Activated CD4-positive, alpha-beta T cell treated with anti-CD3 and anti-CD28 coated beads, Interleukin-2, amount 50 U/mL, for 4 hours (primary cell): ENCODE data around the gene ZBTB16.

Experiments used
- DNase-seq, 2 experiments: peaks; one replicate each; pipeline ENCODE4 v3.0.0-alpha.2; 2020

The ZBTB16 gene

DNA sequence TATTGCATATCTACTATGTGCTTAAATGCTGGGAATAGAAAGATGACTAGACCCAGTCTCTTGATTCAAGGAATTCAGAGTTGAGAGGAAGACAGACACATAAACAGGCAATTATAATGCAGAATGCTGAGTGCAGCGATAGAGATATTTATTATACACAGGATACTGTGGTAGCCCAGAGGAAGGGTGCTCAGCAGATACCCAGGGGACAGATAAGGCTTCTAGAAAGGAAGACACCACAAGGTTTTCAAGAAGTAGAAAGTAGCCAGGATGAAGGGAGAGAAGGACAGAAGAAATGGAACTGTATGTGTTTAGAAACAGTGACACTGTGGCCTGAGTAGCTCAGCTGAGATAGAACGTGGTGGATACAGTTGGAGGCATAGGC, 157.3 kb downstream of the ZBTB16 start:
- DNase-seq: no peak

DNA sequence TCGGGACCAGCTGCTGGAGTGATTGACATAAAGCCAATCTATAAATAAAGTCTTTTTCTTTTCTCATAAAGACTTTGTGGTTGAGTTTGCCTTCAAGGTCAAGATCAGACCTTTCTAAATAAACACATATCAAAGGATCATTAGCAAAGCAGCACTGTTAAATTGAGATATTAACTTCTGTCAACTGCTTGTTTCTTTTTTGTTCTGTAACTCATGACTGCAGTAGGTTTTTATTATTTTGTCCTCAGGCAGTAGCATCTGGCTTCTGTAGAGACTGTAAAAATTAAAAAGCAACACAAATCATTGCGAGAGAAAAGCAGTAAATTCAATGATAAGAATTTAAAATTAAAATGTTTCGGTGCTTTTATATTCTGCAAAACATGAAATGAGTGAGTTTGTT, 159.0 kb downstream of the ZBTB16 start:
- DNase-seq: no peak

DNA sequence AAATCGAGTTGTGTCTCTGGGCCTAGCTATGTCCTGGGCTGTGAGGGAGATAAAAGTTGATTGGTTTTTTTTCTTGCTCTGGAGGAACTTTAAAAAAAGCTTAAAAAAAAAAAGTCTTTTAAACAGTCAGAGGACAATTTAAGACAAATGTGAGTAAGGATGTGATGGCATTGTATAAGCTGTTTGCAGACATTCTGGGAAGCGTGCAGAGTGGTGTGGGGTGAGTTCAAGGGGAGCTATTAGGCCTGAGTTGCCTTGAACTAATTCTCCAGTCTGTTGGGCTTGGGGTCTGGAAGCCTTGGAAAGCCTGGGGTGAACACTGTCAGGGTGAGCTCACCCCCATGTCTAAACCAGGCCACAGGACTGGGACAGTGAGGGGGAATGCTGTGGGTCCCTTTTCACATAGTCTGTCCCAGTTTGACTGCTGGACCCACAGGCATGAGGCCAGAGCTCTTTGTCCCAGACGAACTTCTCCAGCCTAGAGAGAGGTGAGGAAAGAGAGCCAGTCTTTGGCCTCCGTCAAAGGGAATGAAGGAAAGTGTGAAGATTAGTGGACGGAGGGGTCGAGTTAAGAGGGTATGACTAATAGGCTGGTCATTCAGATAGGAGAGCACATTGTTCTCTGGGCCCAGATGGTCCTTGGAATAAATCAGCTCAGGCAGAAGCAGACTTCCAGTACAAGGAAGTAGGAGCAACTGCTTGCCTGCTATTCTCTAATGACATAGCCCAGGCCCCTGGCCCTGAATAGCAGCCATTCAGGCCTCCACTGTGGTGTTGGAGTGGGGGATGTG, 160.2 kb downstream of the ZBTB16 start:
- DNase-seq: no peak

DNA sequence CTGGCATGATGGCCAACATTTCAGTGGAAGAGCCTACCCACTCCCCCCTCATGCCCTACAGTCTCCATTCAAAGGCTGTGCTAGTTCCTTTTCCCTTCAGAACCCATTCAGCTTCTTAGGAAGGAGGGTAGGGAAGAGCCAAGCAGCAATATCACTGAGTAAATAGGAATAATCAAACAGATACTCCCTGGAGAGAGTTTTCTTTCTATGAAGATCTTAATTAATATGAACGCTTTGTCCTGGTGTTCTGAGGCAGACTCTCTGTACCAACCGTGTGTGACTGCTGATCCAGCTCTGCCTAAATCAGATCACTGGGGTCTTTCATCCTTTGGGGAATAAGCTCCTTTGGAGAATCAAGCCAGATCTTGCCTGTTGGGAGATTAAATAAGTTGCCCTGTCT, 161.5 kb downstream of the ZBTB16 start:
- no peak for DNase-seq

DNA sequence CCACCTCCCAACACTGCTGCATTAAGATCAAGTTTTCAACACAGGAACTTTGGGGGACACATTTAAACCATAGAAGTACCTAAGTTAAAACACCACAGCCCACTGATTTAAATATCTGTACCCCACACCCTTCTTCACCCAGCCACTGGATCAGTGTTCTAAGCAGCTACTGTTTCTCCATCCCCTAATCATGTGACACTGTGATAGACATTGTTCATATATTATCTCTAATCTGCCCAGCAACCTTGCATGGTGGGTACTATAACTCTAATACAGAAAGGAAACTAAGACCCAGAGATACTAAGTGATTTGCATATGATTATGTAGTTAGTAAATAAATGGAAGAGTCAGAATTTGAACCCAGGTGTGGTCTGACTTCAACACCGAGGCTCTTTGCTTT, 166.2 kb downstream of the ZBTB16 start:
- DNase-seq: no peak

DNA sequence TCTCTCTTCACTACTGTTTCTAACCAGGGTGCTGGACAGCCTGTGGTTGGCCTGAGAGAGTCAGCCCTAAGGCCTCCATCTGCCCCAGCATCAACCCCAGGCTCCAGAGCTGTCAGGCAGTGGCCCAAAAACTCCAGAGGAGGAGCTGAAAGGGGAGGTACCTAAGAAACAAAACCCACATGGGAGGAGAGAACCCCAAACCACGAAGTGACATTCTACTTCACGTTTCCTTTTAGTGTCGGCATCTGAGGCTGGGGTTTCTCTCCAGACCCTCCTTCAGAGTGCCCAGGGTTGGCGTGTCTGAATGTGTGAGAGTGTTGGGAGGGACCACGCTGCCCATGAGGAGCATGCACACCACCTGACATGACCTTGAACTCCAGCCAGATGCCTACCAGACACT, 166.8 kb downstream of the ZBTB16 start:
- DNase-seq: no peak

DNA sequence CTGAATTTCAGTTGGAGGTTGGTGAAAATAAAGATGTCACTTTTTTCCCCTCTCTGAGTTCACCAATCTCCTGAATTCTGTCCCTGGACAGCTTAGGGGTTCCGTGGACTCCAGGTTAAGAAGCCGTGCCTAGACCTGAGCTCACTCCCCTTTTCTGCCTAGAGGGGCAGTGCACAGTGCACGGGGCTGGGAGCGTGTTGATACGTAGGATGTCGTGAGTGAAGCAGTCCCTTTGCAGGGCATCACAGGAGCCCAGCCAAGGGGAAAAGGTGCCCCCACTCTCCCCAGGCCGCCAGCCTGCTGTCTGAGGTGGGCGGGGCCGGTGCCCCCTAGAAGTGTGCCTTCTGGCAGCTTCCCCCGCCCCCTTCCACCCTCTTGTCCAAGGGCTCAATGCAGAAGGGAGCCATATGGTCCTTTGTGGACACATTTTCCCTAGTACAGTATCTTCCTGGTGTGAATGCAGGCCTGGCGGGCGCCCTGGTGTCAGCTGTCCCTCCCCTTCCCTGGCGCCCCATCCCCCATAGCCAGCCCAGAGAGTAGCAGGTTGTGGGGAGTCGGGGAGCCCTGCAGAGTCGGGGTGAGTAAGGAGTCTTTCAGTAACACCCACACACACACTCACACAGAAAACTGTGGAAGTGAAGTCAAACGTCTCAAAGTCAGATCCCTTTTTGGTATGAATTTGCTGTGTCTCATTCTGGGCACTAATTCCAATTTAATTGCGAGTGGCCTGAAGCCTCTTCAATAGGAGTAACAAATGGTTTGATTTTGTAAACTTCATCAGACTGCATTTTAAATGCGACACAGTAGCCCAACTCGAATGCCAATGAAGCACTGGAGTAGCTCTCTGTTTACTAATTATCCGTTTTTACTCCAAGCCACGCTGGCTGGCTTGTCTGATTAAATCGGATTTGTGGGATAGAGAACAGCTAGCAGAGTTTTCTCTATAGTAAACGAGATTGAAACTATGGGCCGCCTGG, 169.2 kb downstream of the ZBTB16 start:
- DNase-seq: no peak

DNA sequence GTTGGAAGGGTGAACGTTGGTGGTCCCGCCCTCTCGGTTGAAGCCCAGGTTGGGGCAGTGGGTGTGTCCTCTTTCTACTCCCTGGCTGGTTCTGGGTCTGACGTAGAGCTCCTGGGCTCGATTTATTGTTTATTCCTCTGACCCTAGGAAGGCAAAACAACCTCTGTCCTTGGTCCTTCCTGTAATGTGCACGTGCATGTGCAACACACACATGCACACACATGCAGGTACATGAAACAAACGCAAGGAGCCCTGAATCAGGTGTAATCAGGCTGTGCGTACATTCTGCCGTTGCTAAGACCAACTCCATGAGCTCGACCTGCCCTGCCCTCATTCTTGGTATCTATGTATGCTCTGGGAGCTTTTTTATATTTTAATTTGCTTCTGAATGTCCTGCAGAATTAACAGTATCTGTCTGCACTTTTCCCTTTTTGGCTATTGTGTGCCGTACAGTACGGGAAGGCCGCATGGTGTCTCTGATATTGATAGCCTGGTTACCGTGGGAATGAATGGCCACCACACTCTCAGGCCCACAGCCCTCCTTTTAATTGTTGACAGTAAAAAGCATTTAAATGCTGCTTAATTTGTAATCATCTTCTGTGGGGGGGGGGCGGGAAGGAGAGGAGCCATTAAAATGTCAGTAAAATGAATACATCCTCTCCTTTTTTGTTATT, 170.7 kb downstream of the ZBTB16 start:
- DNase-seq: no peak

DNA sequence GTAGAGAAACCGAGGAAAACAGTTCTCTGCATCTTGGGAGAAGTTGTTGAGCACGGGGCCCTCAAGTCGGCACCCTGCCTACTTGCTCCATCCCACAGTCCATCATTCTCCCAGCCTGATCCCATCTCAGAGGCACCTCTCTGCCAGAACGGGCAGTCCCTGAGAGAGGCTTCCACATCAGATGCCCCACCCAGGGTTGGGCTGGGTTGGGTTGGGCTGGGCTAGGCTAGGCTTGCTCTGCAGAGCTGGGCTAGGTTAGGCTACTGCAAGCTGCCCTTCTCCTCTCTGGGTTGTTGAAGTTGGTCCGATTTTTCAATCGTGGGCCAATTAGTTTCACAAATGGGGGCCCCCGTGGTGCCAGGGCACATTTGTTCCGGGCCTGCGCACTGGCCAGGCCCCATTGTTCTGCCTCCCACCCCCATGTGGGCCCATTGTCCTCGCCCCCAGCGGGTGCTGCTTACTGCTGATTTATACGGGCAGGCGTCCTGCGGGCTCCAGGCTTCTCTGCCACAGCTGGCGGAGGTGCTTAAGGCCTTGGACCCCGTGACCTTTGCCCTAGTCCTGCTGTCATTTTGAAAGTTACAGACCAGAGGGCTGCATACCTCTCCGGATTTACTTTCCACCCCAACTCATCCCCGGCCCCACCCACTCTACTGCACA, 173.0 kb downstream of the ZBTB16 start:
- no peak for DNase-seq

DNA sequence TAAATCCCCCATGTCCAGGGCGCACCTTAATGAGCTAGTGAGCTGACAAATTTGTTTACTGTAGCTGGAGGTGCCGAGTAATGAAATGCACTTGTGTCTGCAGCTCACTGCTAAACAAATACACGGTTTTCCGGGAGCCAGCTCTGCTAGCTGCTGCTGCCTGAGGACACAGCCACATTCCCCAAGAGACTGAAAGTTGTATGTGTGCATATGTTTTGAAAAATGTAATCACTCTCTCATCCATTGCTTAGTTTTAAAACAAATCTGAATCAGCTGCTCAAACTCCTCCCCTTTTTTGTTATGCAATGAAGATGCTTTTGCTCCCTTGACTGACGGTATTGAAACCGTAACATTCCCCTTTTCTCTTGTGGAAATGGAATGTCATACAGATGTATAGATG, 174.2 kb downstream of the ZBTB16 start:
- DNase-seq: no peak

DNA sequence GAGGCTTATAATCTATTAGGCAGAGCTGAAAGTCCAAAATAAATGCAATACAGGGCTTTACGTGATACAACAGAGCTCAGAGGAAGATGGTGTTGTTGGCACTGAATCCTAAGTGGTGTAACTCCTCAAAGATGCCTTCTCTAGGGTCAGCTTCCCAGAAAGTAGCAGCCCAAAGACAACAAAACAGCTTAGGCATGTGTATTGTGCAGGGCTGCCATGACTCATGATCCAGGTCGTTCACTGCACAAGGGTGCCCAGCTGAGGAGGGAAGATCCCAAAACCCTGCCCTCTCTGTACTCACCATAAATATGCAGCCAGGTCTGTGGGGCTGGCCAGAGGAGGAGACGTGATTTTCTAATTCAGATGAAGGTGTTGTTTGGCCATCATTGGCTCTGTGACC, 177.3 kb downstream of the ZBTB16 start:
- DNase-seq: no peak

DNA sequence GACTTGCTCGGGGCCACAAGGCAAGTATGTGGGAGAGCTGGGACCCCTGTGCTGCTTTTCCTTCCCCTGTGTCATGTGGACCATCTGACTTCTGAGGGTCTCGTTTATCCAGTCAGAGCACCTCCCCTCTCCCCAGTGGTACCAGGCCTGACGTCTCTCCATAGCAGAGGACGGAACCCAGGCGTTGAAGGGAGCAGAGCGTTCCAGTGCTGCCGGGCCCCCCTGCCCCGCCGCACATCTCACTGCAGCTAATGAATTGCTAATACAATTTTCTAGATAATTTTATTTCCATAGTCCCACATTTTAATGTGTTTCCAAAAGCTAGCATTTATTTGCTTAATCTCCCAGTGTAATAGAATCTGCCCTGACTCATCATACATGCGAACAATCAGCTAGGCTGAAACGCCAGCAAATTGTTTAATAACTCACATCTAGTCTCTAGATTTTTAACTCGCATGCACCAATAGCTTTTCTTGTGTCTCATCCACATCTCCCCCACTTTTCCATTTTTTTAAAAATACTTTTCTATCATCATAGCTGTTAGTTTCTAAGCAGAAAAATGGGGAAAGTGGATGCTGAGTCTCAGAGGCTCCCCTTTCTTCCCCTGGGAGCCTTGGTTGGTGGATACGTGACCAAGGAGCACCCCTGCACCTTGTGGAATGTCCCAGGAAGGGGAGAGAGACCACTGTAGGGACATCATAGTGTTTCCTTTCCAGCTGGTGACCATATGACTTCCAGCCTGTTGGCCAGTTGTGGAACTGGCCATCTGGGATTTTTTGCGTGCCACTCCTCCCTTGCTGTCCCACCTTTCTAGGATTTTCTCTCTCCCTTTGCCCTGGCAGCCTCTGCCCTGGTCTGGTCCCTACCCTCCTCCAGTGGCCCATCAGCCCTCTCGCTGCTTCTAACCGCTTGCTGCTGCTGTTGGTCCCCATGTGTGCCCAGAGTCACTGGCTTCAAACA, 178.1 kb downstream of the ZBTB16 start:
- no peak for DNase-seq

DNA sequence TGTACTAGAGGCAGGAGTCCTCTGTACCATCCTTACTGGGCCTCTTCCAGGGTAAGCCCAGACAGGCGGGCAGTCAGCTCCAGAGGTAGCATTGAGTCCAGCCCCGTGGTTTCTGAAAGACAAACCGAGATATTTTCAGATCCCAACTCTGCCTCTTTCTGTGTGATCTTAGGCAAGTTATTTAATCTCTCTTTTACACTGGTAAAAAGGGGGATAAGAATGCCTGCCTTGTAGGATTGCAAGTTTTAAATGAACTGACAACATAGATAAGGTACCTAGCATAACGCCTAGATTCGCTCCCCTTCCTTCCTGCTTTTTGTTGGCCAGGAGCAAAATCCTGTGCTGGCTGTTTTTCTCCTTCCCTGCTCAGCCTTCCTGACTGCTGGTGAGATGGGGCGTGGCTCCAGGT, 180.2 kb downstream of the ZBTB16 start:
- no peak for DNase-seq

DNA sequence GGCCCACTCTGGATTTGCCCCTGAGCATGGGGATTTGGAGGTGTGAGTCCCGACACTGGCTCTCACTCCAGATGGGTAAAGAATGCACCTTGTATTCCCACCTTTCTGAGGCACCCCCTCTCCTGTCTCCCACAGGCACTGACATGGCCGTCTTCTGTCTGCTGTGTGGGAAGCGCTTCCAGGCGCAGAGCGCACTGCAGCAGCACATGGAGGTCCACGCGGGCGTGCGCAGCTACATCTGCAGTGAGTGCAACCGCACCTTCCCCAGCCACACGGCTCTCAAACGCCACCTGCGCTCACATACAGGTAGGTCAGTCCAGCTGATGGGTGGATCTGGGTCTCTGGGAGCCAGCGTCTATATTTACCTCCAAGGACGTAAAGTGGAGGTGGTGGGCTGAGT, 182.5 kb downstream of the ZBTB16 start:
- DNase-seq: no peak

DNA sequence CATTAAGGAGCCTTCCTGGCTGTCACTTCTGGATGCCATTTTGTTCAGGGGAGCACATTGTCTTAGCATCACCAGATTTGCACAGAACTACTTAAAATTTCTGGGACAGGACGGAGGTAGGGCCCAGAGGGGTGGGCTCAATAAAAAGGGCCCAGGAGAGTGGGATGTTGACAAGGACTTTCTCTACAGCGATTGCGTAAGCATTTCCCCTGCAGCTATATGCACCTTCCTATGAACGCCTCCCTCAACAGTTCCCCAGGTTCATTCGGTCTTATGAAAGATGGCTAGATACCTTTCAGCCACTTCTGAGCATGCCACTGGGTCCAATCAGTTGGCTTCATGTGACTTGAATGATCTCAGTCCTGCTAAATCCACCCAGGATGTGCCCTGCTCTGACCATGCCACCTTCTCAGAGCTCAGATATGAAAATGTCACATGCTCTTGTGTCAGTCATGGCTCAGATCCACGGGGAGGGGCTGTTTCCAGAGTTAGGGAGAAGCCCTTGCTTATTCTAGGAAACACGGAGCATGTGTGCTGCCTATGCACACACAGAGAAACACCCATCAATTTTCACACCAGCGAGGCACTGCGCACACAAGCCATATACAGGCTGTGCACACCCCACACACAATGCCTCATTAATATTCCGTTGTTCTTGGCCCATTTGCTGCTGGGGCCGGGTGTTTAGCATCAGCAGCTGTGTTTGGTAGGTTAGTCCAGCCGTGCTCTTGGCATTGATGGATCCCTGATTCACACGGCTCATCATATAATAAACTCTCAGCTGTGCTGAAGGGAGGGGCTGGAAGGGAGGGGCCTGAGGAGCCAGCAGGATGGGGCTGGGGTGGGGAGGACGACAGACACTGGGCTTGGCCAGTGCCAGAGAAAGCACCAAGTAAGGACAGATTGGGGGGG, 184.2 kb downstream of the ZBTB16 start:
- DNase-seq: no peak

DNA sequence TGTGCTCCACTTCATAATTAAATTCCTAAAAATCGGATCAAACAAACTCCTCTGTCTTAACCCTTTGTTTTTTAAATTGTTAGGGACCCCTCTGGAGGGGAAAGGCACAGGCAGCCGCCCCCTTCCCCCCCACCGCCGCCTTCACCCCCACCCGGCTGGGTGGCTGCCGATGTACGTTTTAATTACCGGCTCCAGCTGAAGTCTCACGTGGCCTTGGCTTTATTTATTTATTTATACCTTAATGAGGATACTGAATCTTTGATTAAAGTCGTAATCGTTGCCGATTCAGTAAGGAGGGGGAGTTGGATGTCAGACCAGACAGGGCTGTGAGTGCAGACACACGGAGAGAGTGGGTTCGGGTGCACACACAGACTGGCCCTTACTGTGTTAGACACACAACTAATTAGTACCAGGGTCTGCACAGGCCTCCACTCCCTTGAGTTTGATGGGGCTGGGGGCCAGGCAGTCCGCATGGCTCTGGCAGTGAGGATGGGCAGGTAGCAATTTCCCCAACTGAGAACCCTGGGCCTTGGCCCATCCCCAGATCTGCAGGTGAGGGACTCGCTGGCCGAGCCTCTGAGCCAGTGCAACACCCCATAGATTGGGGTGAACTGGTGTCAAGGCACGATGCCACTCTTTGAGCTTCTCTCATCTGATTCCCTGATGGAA, 185.3 kb downstream of the ZBTB16 start:
- no peak for DNase-seq

DNA sequence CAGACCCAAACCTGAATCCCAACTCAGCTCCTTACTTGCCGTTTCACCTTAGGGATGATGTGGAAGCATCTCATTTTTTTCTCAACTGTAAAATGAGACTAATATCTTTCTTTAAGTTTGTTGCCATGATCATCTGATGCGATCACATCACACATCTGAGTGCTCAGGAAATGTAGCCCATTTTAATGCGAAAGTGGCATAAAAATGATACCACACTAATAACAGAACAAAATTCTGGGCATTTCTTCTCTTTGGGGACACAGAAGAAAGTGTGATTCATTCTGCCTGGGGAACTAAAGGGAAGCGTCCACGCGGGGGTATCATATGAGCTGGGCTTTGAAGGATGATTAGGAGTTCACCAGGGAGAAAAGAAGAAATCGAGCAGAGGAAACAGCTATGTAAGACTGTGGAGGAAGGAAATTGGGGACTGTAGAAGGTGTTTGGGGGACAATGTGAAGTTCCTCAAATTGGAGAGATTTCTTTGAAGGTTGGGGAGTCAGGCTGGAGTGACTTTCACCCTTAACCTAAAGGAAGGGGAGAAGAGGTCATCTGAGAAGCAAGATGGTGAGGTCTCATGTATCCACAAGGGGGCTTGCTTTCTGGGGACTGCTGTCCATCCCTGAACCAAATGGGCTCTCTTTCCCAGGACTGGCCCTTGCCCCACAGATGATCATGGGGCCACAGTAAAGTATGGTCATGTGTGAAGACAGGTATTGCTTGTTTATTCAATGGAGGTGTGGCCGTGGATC, 187.0 kb downstream of the ZBTB16 start:
- DNase-seq: no peak

DNA sequence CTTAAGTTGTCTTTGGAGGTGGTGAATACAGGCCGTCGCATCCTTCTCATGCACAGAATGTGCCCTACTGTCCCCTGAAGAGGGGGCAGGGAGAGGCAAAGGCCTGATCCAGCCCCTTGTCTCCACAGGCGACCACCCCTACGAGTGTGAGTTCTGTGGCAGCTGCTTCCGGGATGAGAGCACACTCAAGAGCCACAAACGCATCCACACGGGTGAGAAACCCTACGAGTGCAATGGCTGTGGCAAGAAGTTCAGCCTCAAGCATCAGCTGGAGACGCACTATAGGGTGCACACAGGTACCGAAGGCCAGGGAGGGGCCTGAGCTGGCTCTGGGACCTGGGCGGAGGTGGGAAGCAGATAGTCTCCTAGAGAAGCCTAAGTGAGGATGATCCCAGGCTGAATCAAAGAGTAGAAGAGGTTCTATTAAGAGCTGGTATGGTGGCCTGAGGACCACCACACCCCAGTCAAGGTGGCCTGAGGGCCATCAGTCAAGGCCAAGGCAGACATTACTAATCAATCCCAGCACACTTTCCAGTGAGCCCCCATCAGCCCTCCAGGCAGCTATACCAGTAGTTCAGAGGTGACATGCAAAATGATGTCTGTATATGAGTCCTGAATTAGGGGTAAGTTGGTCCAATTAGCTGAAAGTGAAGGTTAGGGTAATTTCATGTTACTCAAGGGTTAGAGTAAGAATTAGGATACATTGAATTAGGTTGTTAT, 187.7 kb downstream of the ZBTB16 start:
- DNase-seq: no peak

DNA sequence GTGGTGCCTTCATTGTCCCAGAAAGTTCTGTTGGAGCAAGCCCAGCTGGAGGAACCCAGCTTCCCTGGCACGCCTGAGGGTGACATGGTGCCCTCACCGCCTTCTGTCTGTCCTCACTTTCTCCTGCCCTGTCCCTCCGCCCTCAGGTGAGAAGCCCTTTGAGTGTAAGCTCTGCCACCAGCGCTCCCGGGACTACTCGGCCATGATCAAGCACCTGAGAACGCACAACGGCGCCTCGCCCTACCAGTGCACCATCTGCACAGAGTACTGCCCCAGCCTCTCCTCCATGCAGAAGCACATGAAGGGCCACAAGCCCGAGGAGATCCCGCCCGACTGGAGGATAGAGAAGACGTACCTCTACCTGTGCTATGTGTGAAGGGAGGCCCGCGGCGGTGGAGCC, 190.7 kb downstream of the ZBTB16 start:
- no peak for DNase-seq
